Activated B cell treated with CpG ODN at 0.5 μM for 24 hours (primary cell): ENCODE results near the gene COPG1. TPM values are rescaled to one million over a fixed set of nuclear protein-coding genes. Genes with fewer than 3 reads are reported as not detected.

ENCODE experiments used
- ATAC-seq: fragments of 200-7000 bp; cut with Tn5 transposase; one replicate; pipeline ENCODE4 v1.10.0; 2021; ENCODE audit warnings: low read depth, mild to moderate bottlenecking, moderate library complexity
- CTCF ChIA-PET: fragments of 350-600 bp; sonication (Branson Sonifier 250); formaldehyde crosslinking; loops from one replicate; lab custom pipeline; 2021; ENCODE audit warnings: antibody characterized with exemption; lab: Charles Lee
- POLR2A ChIA-PET: fragments of 350-600 bp; sonication (Branson Sonifier 250); formaldehyde crosslinking; loops from one replicate; lab custom pipeline; 2021; ENCODE audit warnings: antibody characterized with exemption; lab: Charles Lee
- DNase-seq: peaks from one replicate; pipeline ENCODE4 v3.0.0; 2022
- H3K27ac Mint-ChIP-seq: one replicate; pipeline ENCODE4 v1.8.0; 2020; ENCODE audit warnings: mixed read lengths
- H3K27me3 Mint-ChIP-seq: one replicate; pipeline ENCODE4 v1.8.0; 2021; ENCODE audit warnings: mixed read lengths
- H3K36me3 Mint-ChIP-seq: one replicate; pipeline ENCODE4 v1.8.0; 2021; ENCODE audit warnings: low read depth, mixed read lengths
- H3K4me1 Mint-ChIP-seq: one replicate; pipeline ENCODE4 v1.8.0; 2021; ENCODE audit warnings: mixed read lengths
- H3K4me3 Mint-ChIP-seq: one replicate; pipeline ENCODE4 v1.8.0; 2020; ENCODE audit warnings: mild to moderate bottlenecking, mixed read lengths
- H3K9me3 Mint-ChIP-seq: one replicate; pipeline ENCODE4 v1.8.0; 2020; ENCODE audit warnings: mixed read lengths
- intact Hi-C: fragments of 100-400 bp; cut with micrococcal nuclease; formaldehyde crosslinking; loops from one replicate; pipeline ENCODE4 v1.15.1; 2024
- total RNA-seq: library from RNA; stranded (reverse); gene quantifications from 2 replicates; pipeline ENCODE4 v1.2.3, GENCODE V29; 2022
- TF ChIP-seq, protein P1 (sequence below): fragments of 200-600 bp; IDR thresholded peaks from one replicate; pipeline ENCODE4 v1.8.0; 2022; ENCODE audit warnings: antibody characterized with exemption, mild to moderate bottlenecking

The COPG1 gene
- total RNA-seq, 1 donor from 2014 or later = 101 TPM

DNA sequence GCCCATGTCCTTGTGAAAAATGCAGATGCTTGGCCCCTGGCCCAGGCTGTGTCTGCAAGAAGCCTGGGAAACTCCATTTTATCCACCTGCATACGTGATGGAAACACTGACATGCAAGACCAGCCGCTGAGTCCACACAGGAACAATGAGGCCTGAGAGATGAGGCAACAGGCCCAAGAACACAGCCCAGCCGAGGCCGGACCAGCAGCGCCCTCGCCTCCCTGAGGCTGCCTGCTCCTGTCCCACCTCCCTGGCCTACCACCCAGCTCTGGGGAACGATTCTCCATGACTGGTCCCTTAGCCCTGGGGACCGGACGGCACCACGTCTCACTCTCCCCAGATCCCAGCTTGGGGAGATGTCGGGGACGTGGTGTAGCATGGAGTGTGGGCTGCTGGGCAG is 76.7 kb downstream of the COPG1 start:
- no peaks in the 10 kb centered on the region for H3K36me3 Mint-ChIP-seq
- POLR2A ChIA-PET = interaction anchor here (0.6 to 1.4 kb wide), 2 partner anchors 9 to 10 kb away, joined by 4 read pairs; a partner anchor contains a TSS

DNA sequence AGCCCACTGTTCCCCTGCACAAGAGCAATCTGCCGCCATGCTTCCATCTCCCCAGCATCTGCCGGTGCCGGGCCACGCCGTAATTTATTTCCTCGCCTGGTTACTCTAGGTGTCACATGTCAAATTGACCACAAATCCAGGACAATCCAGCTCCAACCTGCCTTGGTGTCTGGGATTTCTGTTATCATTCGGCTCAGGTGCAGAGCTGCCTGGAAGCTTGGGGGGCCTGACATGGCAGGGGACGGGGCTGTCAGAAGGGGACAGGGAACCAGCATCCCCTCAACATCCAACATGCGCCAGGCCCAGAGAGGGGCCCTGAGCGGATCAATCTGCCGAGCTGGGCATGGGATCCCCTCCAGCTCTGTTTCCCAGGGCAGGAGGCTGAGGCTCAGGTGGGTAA is 77.2 kb downstream of the COPG1 start:
- H3K4me1 Mint-ChIP-seq = peaks cover 10% of the 10 kb centered on the region
- H3K27ac Mint-ChIP-seq = no peak overlapping the region

More for the DNA sequence above, 76.7 kb downstream of the COPG1 start:
- no peak overlapping the region for H3K27ac Mint-ChIP-seq
- H3K9me3 Mint-ChIP-seq = no peaks in the 10 kb centered on the region
- H3K27me3 Mint-ChIP-seq = peaks cover 3% of the 10 kb centered on the region
- CTCF ChIA-PET = no interaction called here
- ATAC-seq (no peak), DNase-seq (no peak)
- intact Hi-C loops = no loop called here
- no peak overlapping the region for H3K4me3 Mint-ChIP-seq
- TF ChIP-seq, protein P1, sequence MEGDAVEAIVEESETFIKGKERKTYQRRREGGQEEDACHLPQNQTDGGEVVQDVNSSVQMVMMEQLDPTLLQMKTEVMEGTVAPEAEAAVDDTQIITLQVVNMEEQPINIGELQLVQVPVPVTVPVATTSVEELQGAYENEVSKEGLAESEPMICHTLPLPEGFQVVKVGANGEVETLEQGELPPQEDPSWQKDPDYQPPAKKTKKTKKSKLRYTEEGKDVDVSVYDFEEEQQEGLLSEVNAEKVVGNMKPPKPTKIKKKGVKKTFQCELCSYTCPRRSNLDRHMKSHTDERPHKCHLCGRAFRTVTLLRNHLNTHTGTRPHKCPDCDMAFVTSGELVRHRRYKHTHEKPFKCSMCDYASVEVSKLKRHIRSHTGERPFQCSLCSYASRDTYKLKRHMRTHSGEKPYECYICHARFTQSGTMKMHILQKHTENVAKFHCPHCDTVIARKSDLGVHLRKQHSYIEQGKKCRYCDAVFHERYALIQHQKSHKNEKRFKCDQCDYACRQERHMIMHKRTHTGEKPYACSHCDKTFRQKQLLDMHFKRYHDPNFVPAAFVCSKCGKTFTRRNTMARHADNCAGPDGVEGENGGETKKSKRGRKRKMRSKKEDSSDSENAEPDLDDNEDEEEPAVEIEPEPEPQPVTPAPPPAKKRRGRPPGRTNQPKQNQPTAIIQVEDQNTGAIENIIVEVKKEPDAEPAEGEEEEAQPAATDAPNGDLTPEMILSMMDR = no peak
- peaks cover 9% of the 10 kb centered on the region for H3K4me1 Mint-ChIP-seq

More for the DNA sequence above, 77.2 kb downstream of the COPG1 start:
- H3K27me3 Mint-ChIP-seq = peaks cover 5% of the 10 kb centered on the region
- POLR2A ChIA-PET = interaction anchor here (0.6 to 1.4 kb wide), 3 partner anchors 10 to 66 kb away, joined by 3 to 4 read pairs (median 4); a partner anchor contains a TSS
- intact Hi-C loops = no loop called here
- H3K4me3 Mint-ChIP-seq = no peak overlapping the region
- CTCF ChIA-PET = interaction anchor here (0.6 kb wide), 1 partner anchor 1421 kb away, joined by 3 read pairs; no protein-coding TSS in a partner anchor
- no peak for ATAC-seq
- H3K9me3 Mint-ChIP-seq = no peaks in the 10 kb centered on the region
- TF ChIP-seq, protein P1 = no peak
- DNase-seq = no peak
- no peaks in the 10 kb centered on the region for H3K36me3 Mint-ChIP-seq

Other genes starting within 250 kb of the COPG1 start
- gene EFCC1, start 248.3 kb upstream of the COPG1 start, total RNA-seq = not detected in 2 replicates
- gene GP9, start 188.8 kb upstream of the COPG1 start, total RNA-seq = not detected in 2 replicates
- gene RAB43, start 127.8 kb upstream of the COPG1 start, total RNA-seq = 9.8 and 12.8 TPM in 2 replicates
- gene ISY1, start 88.5 kb upstream of the COPG1 start, total RNA-seq = 47.7 and 52.9 TPM in 2 replicates
- gene CNBP, start 65.7 kb upstream of the COPG1 start, total RNA-seq = 281 and 303 TPM in 2 replicates
- gene HMCES, start 29.3 kb downstream of the COPG1 start, total RNA-seq = 31.7 and 37.2 TPM in 2 replicates
- 1.8 and 2.1 TPM in 2 replicates for gene EFCAB12, start 179.0 kb downstream of the COPG1 start, total RNA-seq
- gene MBD4, start 190.3 kb downstream of the COPG1 start, total RNA-seq = 86.3 and 98.7 TPM in 2 replicates
- gene IFT122, start 190.6 kb downstream of the COPG1 start, total RNA-seq = 18.7 and 19.2 TPM in 2 replicates